ENCODE results near the gene B3GLCT.
A peak's percentile ranks its signal among the peaks of the same experiment; 100 is the strongest.

Gene B3GLCT

DNA sequence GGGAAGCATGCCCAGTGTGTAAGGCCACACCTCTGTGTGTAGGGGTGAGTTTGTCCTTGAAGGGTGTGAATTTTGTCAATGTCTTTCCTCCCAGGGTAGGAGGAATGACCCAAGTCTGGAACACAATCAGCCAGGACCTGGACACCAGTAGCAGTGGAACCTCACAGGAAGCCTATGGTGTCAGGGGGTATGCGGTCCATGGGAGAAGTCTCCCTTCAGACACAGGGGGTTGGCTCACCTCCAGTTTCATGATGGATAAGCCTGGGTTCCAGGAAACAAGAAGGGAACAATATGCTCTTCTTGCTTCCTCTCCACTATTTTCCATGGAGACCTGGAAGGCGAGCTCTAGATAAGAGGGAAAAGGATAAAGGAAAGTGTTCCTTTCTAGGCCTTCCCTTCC, 23.9 kb downstream of the B3GLCT start:
- Mint-ChIP-seq H3K36me3 (peaks cover 0 to 5% of the 10 kb centered on the region in 2 donors), H3K9me3 (no peaks in the 10 kb centered on the region), H3K4me1 (peaks cover 7 to 13% of the 10 kb centered on the region in 2 donors), H3K4me3 (no peak overlapping the region), H3K27me3 (no peaks in the 10 kb centered on the region), H3K27ac (no peak overlapping the region)
- no peak for DNase-seq
- no peak for ATAC-seq (replicated peaks)

DNA sequence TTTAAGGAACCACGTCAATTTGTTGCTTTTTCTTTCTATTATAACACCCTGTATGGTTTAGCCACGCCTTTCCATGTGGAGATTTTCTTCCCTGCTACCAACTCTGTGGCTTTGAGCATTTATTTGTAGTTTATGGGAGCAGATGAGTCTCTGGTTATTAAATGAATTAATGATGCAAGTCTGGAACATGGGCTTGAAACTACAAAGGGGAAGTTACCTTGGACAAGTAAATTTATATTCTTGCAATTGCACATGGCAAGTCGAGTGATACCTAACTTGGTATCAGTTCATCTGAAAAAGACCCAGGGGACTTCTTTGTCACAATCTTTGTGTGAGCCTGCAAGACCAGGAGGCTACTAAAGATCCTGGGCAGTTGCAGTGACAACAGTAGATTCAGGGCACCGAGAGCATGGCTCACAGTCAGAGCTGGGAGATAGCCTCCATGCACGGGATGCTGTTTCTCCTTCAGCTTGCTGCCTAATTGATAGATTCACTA, 24.4 kb downstream of the B3GLCT start:
- no peaks in the 10 kb centered on the region for H3K27me3 Mint-ChIP-seq
- no peak overlapping the region for H3K4me3 Mint-ChIP-seq
- peaks cover 7 to 13% of the 10 kb centered on the region in 2 donors for H3K4me1 Mint-ChIP-seq
- no peak overlapping the region for H3K27ac Mint-ChIP-seq
- H3K9me3 Mint-ChIP-seq = no peaks in the 10 kb centered on the region
- H3K36me3 Mint-ChIP-seq = peaks cover 0 to 5% of the 10 kb centered on the region in 2 donors
- DNase-seq (no peak), ATAC-seq (replicated peaks) (peak; percentile 64 to 73)

DNA sequence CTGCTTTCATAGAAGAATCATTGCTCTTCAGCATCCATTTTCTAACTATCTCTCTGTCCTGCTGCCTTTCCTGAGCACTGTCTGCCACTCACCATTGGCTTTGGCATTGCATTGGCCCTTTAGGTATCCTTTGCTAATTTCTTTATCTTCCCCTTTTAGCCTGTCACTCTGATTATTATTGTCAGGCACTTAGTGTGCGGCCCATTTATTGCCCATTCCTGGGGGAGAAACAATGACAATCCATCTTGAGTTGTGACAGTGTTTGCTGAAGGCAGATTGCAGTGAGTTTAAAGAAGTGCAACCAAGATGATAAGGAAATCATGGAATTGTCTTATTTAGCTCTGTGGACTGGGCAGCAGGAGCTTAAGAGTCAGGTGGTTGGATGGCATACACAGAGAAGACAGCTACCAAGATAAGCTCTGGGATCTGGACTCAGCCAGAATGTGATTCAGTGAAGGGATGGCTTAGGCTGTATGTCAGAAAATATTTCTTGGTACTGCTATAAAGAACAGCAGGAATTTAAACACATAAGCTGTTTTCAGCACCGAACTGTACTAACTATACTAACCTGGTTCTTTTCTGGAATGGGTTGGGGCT, 25.3 kb downstream of the B3GLCT start:
- Mint-ChIP-seq H3K9me3 (no peaks in the 10 kb centered on the region), H3K4me3 (no peak overlapping the region), H3K4me1 (peaks cover 7 to 13% of the 10 kb centered on the region in 2 donors), H3K36me3 (peaks cover 0 to 5% of the 10 kb centered on the region in 2 donors), H3K27me3 (no peaks in the 10 kb centered on the region), H3K27ac (no peak overlapping the region)
- DNase-seq (no peak), ATAC-seq (replicated peaks) (no peak)

DNA sequence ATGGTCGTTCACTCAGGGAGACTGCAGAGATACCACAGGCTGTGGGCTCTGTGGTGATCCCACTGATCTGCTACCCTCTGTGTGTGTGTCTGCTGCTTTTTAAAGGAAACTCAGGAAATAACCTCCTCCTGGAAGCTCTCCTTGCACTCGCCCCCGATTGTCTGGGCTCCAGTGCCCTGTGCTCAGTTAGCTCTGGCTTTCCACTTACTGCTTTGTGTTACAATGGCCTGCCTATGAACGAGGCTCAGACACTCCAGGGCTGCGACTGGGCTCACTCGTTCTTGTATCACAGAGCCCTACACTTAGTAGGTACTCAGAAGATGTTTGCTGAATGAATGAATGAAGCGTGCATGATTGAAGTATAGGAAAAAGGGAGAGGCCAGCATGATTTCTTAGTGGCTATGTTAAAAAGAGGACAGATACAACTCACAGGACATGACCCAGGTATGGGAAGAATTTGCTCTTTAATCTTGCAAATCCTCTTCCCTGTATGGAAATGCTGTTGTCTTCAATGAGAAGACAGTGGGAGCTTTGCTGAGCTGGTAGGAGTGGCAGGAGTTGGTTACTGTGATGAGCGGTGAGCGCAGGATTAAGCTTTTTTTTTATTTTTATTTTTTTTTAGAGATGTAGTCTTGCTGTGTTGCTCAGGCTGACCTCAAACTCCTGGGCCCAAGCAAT, 26.4 kb downstream of the B3GLCT start:
- DNase-seq = no peak
- Mint-ChIP-seq H3K9me3 (no peaks in the 10 kb centered on the region), H3K27me3 (no peaks in the 10 kb centered on the region), H3K4me1 (peaks cover 7 to 13% of the 10 kb centered on the region in 2 donors), H3K4me3 (no peak overlapping the region), H3K36me3 (peaks cover 0 to 5% of the 10 kb centered on the region in 2 donors), H3K27ac (no peak overlapping the region)
- no peak for ATAC-seq (replicated peaks)

DNA sequence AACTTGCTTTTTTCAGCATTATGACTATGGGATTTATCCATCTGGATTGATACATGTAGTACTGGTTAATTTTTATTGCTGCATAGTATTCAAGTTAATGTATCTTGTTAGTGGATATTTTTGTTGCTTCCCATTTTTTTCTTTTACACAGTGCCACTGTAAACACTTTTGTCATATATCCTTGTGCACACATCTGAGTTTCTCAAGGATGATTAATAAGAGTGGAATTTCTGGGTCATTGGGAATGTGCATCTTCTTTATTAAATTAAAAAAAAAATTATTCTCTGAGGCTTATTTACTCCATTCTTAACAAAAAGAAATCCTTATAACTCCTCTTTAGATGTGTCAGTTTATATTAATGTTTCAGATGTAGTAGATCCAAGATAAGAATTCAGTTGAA, 27.3 kb downstream of the B3GLCT start:
- no peak for ATAC-seq (replicated peaks)
- no peak overlapping the region for H3K27ac Mint-ChIP-seq
- no peaks in the 10 kb centered on the region for H3K27me3 Mint-ChIP-seq
- DNase-seq = no peak
- no peak overlapping the region for H3K4me3 Mint-ChIP-seq
- peaks cover 0 to 5% of the 10 kb centered on the region in 2 donors for H3K36me3 Mint-ChIP-seq
- H3K4me1 Mint-ChIP-seq = peaks cover 7 to 13% of the 10 kb centered on the region in 2 donors
- H3K9me3 Mint-ChIP-seq = no peaks in the 10 kb centered on the region

DNA sequence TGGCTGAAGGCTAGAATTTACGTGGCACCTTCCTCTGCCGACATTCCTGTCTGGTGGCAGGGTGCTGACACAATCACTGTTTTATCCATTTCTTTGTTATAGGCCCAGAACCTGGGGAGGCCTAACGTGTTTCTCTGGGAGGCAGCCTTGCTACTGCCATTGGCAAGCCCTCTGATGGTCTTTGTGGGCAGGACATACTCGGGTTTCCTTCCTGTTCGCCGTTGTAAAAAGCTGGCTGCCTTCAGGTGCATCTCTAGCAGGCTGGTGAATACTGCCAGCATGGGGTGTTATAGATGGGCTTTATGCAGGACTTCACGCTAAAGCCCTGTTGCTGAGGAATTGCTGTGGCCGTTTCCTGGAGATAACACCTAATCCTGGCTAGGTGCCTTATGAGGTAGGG, 28.1 kb downstream of the B3GLCT start:
- Mint-ChIP-seq H3K9me3 (no peaks in the 10 kb centered on the region), H3K27ac (no peak overlapping the region), H3K27me3 (no peaks in the 10 kb centered on the region), H3K36me3 (peaks cover 0 to 5% of the 10 kb centered on the region in 2 donors), H3K4me3 (no peak overlapping the region), H3K4me1 (peaks cover 7 to 13% of the 10 kb centered on the region in 2 donors)
- no peak for DNase-seq
- no peak for ATAC-seq (replicated peaks)

DNA sequence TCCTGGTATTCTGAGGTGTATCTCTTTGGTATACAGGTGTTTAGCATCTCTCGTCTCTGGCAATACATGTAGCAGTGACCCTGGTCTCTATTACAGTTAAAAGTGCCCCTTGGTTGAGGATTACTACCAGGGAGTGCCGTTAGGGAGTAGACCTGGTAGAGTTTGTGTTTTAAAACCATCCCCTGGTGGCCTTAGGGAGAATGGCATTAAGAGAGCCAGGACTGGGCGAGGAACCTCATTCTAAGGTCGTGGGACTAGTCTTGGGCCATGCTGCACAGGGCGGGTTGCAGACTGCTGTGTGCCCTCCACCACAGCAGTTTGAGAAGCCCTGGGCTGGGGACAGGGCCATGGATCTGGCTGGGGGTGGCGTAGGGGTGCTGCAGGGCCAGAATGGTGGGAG, 35.0 kb downstream of the B3GLCT start:
- Mint-ChIP-seq H3K27me3 (no peaks in the 10 kb centered on the region), H3K4me3 (no peak overlapping the region), H3K36me3 (no peaks in the 10 kb centered on the region), H3K4me1 (no peaks in the 10 kb centered on the region), H3K27ac (peak overlapping the region; percentile 33), H3K9me3 (no peaks in the 10 kb centered on the region)
- no peak for DNase-seq
- peak; percentile 38 to 52 for ATAC-seq (replicated peaks)

DNA sequence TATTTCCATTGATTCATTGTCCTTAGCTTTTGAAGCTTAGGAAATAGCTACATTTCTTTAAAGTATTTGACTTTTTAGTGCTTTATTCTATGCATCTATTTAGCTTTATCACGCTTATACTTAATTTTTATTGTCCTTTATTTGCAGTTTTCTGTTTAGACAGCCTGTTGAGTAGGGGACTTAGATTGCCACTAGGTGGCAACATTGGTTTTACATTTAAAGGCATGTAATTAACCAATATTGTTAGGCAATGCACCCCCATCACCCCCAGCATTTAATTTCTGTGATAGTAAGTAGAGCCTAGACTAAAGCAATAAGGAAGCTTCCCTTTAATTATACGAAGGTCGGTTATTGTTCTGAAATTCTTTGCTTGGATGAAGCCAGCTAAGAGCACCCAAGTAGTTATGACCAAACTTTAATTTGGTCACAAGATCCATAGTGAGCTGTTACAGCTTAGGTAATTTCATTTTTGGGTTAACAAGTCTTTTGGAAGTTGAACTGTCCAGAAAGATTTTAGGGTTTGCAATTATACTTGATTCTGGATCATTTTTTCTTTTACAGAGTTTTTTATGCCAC, 36.5 kb downstream of the B3GLCT start:
- Mint-ChIP-seq H3K27me3 (no peaks in the 10 kb centered on the region), H3K27ac (no peak overlapping the region), H3K4me3 (no peak overlapping the region), H3K36me3 (no peaks in the 10 kb centered on the region), H3K4me1 (no peaks in the 10 kb centered on the region), H3K9me3 (no peaks in the 10 kb centered on the region)
- DNase-seq (no peak), ATAC-seq (replicated peaks) (peak; percentile 63 to 64)

DNA sequence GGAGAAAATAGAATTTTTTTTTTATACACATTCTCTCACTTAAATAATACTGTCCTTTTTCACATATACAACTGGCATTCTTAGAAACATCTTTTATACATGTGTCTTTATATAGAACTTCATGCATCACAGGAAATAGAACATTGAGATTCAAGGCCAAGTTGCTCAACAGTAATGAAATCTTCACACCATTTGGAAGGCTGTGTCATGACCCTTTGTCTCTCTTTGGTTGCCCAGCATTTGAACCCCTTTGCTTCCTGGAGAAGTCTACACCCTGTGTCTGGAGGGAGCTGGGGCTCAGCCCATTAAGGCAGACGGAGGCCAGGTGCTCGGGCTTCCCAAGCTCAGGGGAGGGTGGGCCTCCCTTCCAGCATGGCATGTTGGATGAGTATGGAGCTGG, 41.1 kb downstream of the B3GLCT start:
- no peak for ATAC-seq (replicated peaks)
- Mint-ChIP-seq H3K4me1 (no peaks in the 10 kb centered on the region), H3K36me3 (no peaks in the 10 kb centered on the region), H3K27ac (no peak overlapping the region), H3K27me3 (no peaks in the 10 kb centered on the region), H3K4me3 (no peak overlapping the region), H3K9me3 (no peaks in the 10 kb centered on the region)
- no peak for DNase-seq

DNA sequence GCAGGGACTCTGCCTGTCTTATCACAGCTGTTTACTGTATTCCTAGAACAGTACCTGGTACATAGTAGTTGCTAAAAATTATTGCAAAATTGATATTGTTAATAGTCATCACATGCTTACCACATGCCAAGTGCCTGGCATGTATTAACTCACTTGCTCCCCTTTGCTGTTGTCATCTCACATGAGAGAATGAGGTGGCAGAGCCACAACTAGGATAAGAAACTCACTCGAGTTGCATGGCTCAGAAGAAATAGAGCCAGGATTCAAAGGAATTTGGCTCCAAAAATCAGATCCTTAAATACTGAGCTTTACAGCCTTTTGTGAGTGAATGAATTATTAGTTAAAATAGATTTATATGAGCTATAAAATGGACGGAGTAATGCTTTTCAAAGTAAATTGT, 42.6 kb downstream of the B3GLCT start:
- ATAC-seq (replicated peaks) = no peak
- Mint-ChIP-seq H3K4me3 (no peak overlapping the region), H3K27ac (no peak overlapping the region), H3K27me3 (no peaks in the 10 kb centered on the region), H3K9me3 (no peaks in the 10 kb centered on the region), H3K4me1 (no peaks in the 10 kb centered on the region), H3K36me3 (peaks cover 0 to 7% of the 10 kb centered on the region in 2 donors)
- no peak for DNase-seq

DNA sequence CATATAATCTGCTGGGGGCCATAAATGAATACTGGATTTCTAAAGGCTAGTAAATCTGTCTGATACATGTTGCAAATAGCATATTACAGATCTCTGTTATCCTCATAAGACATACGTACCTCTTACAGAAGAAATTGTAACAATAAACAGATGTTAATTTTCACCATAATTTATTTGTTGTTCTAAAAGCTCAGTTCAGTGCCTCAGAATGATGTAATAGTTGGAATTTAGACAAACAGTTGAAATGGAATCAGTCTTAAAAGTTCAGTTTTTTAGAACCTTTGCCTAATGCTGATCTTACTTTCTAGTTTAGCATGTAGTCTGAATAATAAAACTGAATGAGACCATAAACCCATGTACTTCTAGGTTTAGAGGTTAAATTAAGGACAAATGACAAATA, 43.1 kb downstream of the B3GLCT start:
- no peak overlapping the region for H3K27ac Mint-ChIP-seq
- no peak for ATAC-seq (replicated peaks)
- no peak overlapping the region for H3K4me3 Mint-ChIP-seq
- DNase-seq = no peak
- H3K4me1 Mint-ChIP-seq = no peaks in the 10 kb centered on the region
- no peaks in the 10 kb centered on the region for H3K9me3 Mint-ChIP-seq
- no peaks in the 10 kb centered on the region for H3K27me3 Mint-ChIP-seq
- H3K36me3 Mint-ChIP-seq = peaks cover 0 to 7% of the 10 kb centered on the region in 2 donors

DNA sequence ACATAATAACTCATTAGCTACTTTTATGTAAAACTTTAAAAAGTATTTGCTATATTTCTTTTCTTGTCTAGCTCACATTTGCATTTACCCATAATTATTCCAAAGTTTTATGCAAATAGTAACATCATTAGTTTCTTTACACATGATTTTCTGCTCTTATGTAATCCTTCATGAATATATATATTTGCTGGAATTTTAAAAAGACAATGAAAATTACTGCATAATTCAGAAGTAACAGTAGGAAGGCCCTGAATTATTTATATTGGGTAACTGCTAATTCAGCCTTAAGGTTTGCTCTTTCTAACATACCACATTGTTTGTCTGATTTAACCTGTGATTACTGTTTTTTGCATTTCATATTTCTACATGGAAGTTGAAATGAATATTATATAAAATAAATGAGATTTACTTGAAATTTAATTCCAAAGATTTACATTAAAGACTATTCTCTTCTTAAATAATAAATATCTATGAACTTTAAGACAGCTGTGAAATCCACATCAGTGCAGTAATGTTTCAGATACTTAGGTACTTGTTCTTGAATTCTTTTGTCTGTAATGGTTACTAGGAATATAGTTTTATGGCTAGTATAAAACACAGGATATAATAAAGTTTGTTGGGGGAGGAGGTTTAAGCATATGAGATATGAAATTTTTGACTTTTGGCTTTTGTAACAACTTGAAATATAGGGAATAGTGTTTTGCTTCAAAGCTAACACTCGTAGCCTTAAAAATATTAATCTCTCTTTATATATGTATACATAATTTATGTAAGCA, 46.0 kb downstream of the B3GLCT start:
- no peak overlapping the region for H3K4me3 Mint-ChIP-seq
- ATAC-seq (replicated peaks) (no peak), DNase-seq (no peak)
- no peaks in the 10 kb centered on the region for H3K4me1 Mint-ChIP-seq
- H3K36me3 Mint-ChIP-seq = peaks cover 5 to 10% of the 10 kb centered on the region in 2 donors
- H3K27me3 Mint-ChIP-seq = no peaks in the 10 kb centered on the region
- no peaks in the 10 kb centered on the region for H3K9me3 Mint-ChIP-seq
- no peak overlapping the region for H3K27ac Mint-ChIP-seq

DNA sequence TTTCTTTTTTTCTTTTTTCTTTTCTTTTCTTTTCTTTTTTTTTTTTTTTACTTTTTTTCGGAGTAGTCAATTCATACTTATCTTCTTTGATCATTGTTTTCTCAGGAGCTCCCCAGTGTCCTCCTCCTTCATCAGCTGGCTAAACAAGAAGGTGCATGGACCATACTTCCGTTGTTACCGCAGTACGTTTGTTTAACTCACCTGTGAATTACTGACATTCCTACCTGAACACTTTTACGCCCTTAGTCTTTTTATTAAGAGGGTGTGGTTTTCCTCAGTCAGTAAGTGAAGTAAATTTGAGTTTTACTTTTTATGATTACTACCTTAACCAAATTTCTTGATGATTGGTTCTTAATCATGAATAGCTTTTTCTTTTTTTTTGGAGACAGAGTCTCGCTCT, 47.1 kb downstream of the B3GLCT start:
- no peaks in the 10 kb centered on the region for H3K27me3 Mint-ChIP-seq
- no peak overlapping the region for H3K4me3 Mint-ChIP-seq
- H3K9me3 Mint-ChIP-seq = peaks cover 6% of the 10 kb centered on the region in 2 donors
- ATAC-seq (replicated peaks) (no peak), DNase-seq (no peak)
- no peaks in the 10 kb centered on the region for H3K4me1 Mint-ChIP-seq
- H3K27ac Mint-ChIP-seq = no peak overlapping the region
- H3K36me3 Mint-ChIP-seq = peaks cover 15 to 20% of the 10 kb centered on the region in 2 donors

DNA sequence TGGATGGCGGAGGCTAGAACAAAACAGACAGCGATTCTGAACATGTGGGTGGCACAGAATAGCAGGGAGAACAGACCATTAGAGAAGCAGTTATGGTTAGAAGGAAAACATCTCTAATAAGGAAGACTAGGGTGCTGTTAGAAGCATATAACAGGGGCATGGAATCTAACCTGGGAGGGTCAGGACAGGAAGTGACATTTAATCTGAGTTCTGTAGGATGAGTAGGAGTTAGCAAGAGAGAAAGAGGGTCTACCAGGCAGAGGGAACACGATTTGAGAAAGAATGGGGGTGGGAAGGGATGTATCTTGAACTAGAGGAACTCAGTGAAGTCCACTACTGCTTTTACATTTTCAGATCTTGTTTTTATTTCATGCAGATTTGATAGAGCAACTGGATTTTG, 48.6 kb downstream of the B3GLCT start:
- Mint-ChIP-seq H3K27me3 (no peaks in the 10 kb centered on the region), H3K36me3 (peaks cover 20 to 24% of the 10 kb centered on the region in 2 donors), H3K9me3 (peaks cover 6 to 13% of the 10 kb centered on the region in 2 donors), H3K27ac (no peak overlapping the region), H3K4me1 (no peaks in the 10 kb centered on the region), H3K4me3 (no peak overlapping the region)
- DNase-seq (no peak), ATAC-seq (replicated peaks) (no peak)
